NCI-H2171 treated with DMSO at 0.1 percent for 48 hours (cell line): ENCODE data around the gene TMEM19.

ENCODE experiments used
- DNase-seq: peaks from one replicate; lab custom pipeline; 2025; lab: John Stamatoyannopoulos, UW

TMEM19 gene

DNA sequence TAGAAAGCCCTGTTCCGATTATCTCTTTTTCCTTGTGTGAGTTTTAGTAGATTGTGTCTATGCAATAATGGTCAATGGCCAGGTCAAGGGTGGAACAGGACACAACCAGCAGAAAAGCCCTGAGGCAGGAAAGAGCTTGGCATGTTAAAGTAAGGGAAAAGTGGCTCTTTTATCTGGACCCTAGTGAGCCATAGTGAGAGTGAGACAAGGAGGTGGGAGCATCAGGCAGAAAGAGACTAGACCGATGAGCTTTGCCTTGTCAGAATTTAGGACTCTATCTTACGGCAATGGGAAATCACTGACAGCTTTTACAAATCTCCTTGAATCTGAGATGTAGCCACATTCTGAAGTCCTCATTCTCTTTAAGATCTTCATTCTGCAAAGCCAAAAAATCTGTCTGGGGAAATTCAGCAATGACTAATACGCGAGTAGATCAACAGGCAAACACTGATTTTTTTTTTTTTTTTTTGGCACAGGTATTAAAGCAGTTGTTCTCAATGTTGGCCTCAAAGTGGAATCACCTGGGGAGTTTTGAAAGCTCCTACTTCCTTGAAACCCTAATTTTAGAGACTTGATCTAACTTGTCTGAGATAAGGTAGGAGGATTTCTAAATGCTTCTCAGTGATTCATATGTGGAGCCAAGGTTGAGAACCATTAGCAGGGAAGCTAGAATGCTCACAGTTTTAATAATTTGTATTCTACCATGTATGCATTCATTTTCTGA lies 33.9 kb downstream of the TMEM19 start:
- DNase-seq: no peak

GRCh38 chr12:71721783-71722505 lies 36.1 kb downstream of the TMEM19 start:
- DNase-seq: no peak

DNA sequence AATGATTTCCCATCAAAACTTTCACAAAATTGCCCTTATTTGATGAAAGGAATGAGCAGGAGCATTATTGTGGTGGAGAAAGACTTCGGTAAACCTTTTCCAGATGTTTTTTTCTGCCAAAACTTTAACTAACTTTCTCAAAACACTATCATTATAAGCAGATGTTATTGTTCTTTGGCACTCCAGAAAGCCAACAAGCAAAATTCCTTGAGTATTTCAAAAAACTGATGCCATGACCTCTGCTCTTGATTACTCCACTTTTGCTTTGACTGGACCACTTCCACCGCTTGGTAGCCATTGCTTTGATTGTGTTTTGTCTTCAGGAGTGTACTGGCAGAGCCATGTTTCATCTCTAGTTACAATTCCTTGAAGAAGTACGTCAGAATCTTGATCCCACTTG lies 39.1 kb downstream of the TMEM19 start:
- DNase-seq: no peak

- DNase-seq: no peak
These were observed 40.7 kb downstream of the TMEM19 start for GRCh38 chr12:71726548-71726947.

DNA sequence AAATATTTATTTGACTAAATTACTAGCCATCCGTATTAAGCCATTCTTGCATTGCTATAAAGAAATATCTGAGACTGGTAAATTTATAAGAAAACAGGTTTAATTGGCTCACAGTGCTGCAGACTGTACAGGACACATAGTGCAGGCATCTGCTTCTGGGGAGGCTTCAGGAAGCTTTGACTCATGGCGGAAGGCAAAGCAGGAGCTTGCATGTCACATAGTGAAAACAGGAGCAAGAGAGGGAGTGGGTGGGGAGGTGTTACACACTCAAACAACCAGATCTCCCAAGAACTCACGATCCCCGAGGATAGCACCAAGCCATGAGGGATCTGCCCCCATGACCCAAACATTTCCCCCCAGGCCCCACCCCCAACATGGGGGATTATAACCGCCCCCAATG lies 42.1 kb downstream of the TMEM19 start:
- DNase-seq: no peak

DNA sequence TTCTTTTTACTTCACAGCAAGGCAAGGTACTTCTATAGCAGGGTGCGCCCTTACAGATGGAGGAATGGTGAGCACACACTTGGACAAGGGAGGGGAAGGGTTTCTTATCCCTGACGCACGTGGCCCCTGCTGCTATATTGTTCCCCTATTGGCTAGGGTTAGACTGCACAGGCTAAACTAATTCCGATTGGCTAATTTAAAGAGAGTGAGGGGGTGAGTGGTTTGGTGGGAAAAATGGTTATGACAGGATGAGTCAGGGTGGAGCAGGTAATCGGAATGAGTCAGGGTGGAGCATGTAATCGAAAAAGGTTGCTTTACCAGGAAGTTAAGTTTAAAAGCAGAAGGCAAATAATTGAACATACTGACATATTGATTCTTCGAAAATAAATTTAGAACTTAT lies 45.1 kb downstream of the TMEM19 start:
- DNase-seq: no peak

DNA sequence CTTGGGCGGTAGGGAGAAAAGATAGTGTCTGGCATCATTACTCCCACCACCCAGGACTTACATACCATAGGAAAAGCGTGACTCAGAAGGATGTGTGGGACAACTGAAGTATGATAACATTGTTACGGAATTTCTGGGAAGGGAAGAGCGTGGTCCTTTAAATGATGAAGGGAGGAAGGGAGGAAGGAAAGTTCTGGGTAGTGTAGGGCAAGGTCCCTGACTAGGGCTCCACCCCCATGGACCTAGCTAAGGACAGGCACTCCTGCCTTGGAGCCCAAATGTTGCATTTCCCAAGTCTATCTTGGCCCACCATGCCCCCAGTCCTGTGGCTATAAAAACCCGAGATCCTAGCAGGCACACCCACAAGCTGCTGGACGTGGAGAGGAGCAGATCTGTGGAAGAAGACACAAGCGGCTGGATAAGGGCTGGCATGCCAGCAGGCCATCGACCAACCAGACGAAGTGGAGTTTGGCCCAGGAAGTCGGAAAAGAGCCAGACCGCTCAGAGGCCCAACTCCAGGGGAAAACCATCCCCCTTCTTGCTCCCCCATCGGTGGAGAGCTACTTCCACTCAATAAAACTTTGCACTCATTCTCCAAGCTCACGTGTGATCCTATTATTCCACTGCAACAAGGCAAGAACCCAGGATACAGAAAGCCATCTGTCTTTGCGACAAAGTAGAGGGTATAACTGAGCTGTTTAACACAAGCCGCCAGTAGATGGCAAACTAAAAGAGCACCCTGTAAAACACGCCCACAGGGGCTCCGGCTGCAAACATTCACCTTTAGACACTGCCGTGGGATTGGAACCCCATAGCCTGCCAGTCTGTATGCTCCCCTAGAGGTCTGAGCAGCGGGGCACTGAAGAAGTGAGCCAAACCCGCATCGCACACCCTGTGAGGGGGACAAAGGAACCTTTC lies 45.8 kb downstream of the TMEM19 start:
- peak; percentile 23 for DNase-seq

GRCh38 chr12:71732357-71732712 lies 46.5 kb downstream of the TMEM19 start:
- DNase-seq: no peak

- no peak for DNase-seq
These were observed 51.3 kb downstream of the TMEM19 start for GRCh38 chr12:71737197-71737596.

- DNase-seq: no peak
These were observed 57.1 kb downstream of the TMEM19 start for GRCh38 chr12:71742998-71743397.

DNA sequence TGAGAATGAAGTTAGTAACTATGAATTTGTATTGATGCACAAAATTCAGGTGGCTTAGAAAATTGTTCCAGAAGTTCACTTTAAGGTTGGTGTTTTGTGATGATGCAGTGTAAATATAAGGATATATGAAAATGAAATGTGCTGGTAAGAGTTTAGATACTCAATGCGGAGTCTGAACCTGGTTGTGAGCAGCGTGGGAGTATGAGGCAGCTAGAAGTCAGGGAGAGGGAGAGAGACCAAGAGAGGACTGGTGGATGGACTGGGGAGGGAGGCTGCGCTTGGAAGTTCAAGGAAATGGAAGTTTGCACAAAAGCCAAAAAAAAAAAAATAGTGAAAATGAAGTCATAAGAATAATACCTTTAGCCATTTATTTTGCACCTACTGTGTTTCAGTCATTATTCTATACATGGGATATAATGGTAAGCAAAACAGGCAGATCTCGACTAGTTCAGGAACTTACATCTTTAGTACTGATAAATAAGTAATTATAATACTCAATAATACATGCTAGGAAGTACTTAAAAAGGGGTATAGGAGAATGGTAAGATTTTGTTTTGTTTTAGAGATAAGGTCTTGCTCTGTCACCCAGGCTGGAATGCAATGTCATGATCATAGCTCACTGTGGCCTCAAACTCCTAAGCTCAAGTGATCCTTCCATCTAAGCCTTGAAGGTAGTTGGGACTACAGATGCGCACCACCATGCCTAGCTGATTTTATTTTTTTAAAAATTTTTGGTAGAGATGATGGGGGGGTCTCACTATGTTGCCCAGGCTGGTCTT lies 58.8 kb downstream of the TMEM19 start:
- no peak for DNase-seq

DNA sequence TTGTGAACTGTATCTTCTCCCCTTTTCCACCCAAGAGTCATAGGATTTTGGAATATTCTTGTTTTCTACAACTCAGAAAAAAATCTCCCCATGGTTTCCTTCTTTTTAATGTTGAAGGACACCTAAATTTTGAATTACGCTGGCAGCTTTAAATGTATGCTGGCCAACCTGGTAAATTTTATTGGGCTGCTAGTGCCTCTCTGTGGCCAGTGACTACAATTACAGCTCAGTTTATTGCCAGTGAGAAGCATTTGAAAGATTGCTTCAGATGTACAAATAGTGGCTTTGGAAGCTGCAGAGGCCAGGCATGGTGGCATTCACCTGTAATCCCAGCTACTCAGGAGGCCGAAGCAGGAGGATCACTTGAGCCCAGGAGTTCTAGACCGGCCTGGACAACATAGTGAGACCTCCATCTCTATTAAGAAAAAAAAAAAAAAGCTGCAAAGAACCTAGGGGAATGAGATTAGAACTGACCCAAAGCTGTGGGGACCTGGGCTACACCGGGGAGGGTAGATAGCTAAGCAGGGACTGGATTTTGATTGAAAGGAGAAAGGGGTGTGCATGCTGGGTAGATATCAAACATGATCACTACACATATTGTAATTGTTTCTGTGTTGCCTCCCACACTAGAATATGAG lies 61.2 kb downstream of the TMEM19 start:
- DNase-seq: peak; percentile 61

DNA sequence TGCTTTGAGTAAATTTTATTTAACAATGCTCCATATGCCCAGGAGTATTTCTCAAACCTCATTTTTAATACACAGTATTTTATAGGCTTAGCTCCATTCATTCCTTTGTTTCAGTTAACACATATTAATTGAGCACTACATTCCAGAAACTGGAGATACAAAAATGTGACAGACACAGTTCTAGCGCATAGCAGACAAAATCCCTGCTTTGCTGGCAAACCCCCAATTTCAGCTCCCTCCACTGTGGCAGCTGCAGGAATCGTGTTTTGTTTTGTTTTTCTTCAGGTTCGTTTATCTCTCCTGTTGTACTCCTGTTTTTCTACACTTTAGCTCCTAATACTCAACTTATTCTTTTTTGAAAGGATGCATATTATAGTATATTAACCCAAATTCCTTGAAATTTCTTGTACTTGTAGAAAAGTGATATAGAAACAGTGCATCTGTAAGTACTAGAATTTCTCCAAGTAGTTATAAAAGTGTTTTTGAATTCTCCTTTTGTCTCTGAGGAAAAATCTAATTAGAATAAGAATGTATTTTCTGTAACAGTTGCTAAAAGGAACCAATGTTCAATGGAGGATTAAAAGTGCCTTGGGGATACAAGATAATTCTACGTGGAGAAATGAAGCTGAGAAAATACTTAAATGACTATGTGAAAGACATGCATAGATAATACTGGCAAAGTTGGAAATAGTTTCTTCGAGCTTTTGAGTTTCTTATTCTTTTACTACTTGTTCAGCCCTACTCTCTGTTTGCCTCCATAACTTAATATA lies 62.4 kb downstream of the TMEM19 start:
- peak; percentile 7 for DNase-seq

DNA sequence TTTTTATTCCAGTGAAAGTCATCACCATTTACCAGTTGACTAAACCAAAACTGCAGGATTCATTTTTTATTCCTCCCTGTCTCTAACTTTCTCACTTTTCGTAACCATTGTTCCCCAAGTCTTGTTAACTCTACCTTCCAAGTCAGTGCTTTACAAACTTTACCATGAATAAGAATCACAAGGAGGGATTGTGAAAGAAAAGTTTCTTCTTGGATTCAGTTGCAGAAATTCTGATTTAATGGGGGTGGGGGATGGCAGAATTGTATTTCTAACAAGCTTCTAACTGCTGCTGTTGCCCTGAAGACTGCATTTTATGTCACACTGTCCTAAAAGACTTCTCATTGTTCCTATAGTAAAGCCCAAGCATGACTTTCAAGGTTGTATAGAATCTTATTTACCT lies 63.8 kb downstream of the TMEM19 start:
- no peak for DNase-seq

- no peak for DNase-seq
These were observed 67.0 kb downstream of the TMEM19 start for GRCh38 chr12:71752891-71753290.
